IPS-20b (cell line): ENCODE data around the gene FOXP4.
A peak's percentile ranks its signal among the peaks of the same experiment; 100 is the strongest.

Source experiments
- H3K27ac ChIP-seq: one replicate; pipeline ENCODE4 v1.5.1; 2013; ENCODE audit warnings: low read length
- H3K27me3 ChIP-seq: 2 replicates; pipeline ENCODE4 v1.6.1; 2013; ENCODE audit warnings: mild to moderate bottlenecking, low read length, inconsistent platforms; ENCODE audit not compliant: insufficient read depth
- H3K36me3 ChIP-seq: 2 replicates; pipeline ENCODE4 v1.6.1; 2013; ENCODE audit warnings: low read depth, mild to moderate bottlenecking, inconsistent platforms, low read length, moderate library complexity; ENCODE audit not compliant: insufficient read depth
- H3K4me1 ChIP-seq: 2 replicates; pipeline ENCODE4 v1.6.1; 2013; ENCODE audit warnings: mild to moderate bottlenecking, control low read depth, inconsistent platforms, low read length, moderate library complexity; ENCODE audit not compliant: insufficient read depth
- H3K4me3 ChIP-seq: 2 replicates; pipeline ENCODE4 v1.5.1; 2013; ENCODE audit warnings: mild to moderate bottlenecking, low read length, inconsistent platforms
- H3K9ac ChIP-seq: 2 replicates; pipeline ENCODE4 v1.6.1; 2013; ENCODE audit warnings: low read depth, mild to moderate bottlenecking, inconsistent platforms, low read length, moderate library complexity
- H3K9me3 ChIP-seq: 2 replicates; pipeline ENCODE4 v1.6.1; 2013; ENCODE audit warnings: mild to moderate bottlenecking, low read depth, low read length, inconsistent platforms; ENCODE audit not compliant: insufficient read depth

Gene FOXP4

DNA sequence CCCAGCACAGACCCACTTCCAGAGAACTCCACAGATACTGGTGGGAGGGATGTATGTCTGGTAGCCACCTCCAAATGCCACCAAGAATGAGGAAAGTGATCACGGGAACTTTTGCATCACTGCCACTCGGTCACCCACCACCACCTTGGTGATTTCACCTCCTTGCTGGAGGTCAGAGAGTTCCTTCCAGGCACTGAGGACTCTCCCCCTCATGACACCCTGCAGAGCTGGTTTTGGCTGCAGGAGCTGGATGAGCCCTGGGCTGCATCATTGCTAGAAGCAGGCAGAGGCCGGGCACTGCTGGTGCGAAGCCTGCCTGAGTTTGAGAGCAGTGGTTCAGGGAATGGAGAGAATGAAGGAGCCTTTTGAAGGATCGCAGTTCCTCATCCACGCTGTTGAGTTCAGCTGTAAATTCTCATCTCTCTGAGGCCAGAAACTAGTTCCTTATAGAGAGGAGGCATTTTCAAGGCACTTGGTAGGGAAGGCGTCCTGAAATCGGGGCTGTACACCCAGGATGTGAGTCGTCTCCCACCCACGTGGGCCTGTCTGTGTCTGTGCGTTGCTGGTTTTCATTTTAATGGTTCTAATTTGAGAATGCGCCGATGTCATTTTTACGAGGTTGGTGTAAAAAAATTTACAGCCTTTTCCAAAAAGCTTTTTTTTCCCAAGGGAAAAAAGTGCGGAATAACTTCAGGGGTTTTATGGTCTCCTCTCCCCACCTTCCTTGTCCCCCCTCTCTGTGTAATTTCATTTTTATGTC lies 25.0 kb downstream of the FOXP4 start:
- H3K4me1 ChIP-seq: peaks cover 37% of the 10 kb centered on the region
- H3K27me3 ChIP-seq: no peaks in the 10 kb centered on the region
- no peaks in the 10 kb centered on the region for H3K9me3 ChIP-seq
- peak overlapping the region; percentile 42; the same call in 1 of the 2 replicates for H3K9ac ChIP-seq
- H3K4me3 ChIP-seq: no peak overlapping the region
- H3K36me3 ChIP-seq: peaks cover 21% of the 10 kb centered on the region; the same call in 1 of the 2 replicates
- no peak overlapping the region for H3K27ac ChIP-seq

DNA sequence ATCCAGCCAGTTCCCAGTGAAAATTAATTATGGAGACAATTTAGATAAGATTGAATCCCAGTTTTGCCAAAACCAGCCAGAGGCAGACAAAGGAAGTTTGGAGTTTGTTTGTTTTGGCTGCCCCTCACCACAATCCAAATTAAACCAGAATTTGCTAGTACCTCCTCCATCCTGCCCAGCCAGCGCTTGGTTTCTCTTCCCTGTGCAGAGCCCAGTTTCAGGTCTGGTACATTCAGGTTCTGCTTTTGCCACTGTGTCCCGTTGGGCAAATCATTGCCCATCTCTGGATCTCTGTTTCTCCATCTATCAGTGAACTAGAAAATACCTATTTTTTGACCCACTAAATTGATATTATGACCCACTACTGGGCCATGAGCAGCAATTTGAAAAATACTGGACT lies 26.4 kb downstream of the FOXP4 start:
- H3K4me1 ChIP-seq: peaks cover 51% of the 10 kb centered on the region
- H3K36me3 ChIP-seq: peaks cover 7% of the 10 kb centered on the region; the same call in 1 of the 2 replicates
- no peaks in the 10 kb centered on the region for H3K27me3 ChIP-seq
- H3K9me3 ChIP-seq: no peaks in the 10 kb centered on the region
- no peak overlapping the region for H3K4me3 ChIP-seq
- H3K27ac ChIP-seq: no peak overlapping the region
- no peak overlapping the region; the same call in 1 of the 2 replicates for H3K9ac ChIP-seq

DNA sequence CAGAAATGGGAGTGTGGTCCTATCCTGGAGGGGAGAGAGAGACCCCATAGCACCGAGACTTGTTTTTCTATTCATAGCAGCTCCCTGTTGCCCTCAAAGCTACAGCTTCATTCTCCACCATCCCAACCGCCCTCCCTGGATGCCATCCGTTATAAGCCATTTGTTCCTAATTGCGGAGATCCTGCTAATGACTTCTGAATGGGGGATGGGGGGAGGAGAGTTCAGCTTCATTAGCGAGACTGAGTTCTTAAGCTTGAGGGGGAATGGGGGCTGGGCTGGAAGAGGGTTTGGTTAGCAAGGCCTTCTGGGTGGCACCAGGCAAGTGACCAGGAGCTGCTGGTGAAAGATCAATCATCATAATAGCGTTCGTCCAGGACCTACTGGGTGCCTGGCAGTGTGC lies 27.1 kb downstream of the FOXP4 start:
- Histone ChIP-seq H3K27ac (no peak overlapping the region), H3K9ac (no peak overlapping the region), H3K9me3 (no peaks in the 10 kb centered on the region), H3K36me3 (peaks cover under 1% of the 10 kb centered on the region; the same call in 1 of the 2 replicates), H3K27me3 (no peaks in the 10 kb centered on the region), H3K4me3 (no peak overlapping the region), H3K4me1 (peaks cover 58% of the 10 kb centered on the region)

DNA sequence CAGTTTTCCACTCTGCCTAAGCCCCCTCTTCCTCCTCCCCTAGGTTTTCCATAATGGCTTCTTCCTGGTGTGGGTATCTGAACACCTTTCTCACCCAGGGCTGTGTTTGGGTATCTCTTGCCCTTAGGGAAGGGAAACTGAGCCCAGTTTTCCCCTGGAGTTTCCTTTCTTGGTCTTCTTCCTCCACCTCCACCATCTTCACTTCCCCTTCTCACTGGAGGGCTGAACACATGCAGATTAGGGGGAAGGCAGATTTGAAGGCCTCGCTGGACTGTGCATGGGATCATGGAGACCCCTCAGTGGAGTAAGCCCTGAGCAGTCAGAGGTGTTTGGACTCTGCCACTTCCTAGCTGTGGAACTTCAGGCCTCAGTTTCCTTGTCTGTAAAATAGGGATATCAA lies 27.8 kb downstream of the FOXP4 start:
- Histone ChIP-seq H3K4me3 (no peak overlapping the region), H3K27ac (no peak overlapping the region), H3K27me3 (no peaks in the 10 kb centered on the region), H3K9ac (no peak overlapping the region), H3K4me1 (peaks cover 56% of the 10 kb centered on the region; the same call in 1 of the 2 replicates), H3K9me3 (no peaks in the 10 kb centered on the region), H3K36me3 (no peaks in the 10 kb centered on the region)

DNA sequence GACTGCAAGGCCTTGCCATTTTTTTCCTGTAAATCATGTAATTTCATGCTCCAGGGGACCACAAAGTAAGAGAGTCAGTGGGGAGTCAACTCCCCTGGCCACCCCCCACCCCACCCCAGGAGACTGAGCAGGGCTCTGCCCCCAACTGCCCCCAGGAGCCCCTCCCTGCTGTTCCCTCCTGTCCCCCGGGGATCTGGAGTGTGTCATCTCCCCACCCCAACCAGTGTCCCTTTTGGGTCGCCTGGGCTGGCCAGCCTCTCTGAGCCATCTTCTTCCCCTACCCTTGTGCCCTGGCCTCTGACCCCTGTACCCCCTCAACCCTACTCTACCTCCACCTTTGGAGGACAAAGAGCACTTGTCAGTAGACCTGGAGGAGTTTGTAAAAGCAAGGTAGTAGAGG lies 29.4 kb downstream of the FOXP4 start:
- no peaks in the 10 kb centered on the region for H3K9me3 ChIP-seq
- H3K4me3 ChIP-seq: no peak overlapping the region
- H3K36me3 ChIP-seq: no peaks in the 10 kb centered on the region
- peaks cover 49% of the 10 kb centered on the region for H3K4me1 ChIP-seq
- no peak overlapping the region for H3K9ac ChIP-seq
- no peak overlapping the region for H3K27ac ChIP-seq
- H3K27me3 ChIP-seq: no peaks in the 10 kb centered on the region

DNA sequence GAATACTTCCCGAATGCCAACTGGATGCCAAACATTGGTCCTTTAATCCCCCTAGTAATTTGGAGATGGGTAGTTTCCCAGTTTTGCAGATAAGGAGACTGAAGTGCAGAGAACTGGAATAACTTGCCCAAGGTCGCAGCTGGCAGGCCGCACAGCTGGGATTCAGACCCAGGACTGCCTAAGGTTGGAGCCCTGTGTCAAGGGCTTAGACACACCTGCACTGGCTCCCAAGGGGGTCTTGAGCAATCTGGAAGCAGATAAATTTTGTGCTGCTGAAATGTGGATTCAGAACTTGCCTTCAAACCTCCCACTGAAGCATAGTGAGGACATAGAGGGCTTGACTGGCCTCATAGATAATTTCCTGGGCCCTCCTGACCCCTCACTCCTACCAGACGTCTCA lies 30.5 kb downstream of the FOXP4 start:
- Histone ChIP-seq H3K27ac (no peak overlapping the region), H3K4me3 (no peak overlapping the region), H3K27me3 (no peaks in the 10 kb centered on the region), H3K9me3 (no peaks in the 10 kb centered on the region), H3K36me3 (no peaks in the 10 kb centered on the region), H3K4me1 (peaks cover 38% of the 10 kb centered on the region), H3K9ac (peak overlapping the region; percentile 77; the same call in 1 of the 2 replicates)

DNA sequence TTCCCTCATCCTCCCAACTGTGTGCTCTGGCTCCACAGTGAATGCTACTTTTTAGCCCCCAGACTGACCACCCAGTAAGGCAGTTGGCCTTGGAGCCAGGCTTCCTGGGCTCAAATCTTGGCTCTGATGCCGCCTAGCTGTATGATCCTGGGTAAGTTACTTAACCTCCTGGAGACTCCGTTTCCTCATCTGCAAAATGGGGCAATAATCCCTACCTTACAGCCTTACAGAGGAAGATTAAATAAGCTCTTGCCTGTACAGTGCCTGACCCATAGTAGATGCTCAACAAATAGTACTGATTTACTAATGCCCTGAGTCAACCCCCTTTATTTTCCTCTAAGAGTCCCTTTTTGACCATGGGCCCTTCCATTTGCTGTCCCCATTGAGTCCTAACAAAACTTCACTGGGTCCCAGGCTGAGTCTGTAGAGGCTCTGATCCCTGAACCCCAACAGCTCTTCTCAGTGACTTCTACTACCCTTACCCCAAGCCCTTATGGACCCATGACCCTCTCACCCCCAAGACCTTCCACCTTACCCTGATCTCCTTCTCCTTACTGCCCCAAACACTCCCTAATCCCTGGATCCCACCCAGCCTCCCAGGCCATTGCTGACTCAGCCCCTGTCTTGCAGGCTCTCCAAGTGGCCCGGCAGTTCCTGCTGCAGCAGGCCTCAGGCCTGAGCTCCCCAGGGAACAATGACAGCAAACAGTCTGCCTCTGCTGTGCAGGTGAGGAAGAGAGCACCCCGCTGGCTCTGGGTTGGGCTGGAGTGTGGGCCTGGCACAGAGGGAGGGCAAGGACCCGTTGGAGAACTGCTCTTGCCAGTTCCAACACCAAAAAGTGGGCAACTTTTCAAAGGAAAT lies 31.4 kb downstream of the FOXP4 start:
- Histone ChIP-seq H3K9ac (peak overlapping the region; percentile 77; the same call in 1 of the 2 replicates), H3K27ac (peak overlapping the region; percentile 64), H3K27me3 (no peaks in the 10 kb centered on the region), H3K4me1 (peaks cover 34% of the 10 kb centered on the region), H3K4me3 (peak overlapping the region; percentile 56), H3K9me3 (no peaks in the 10 kb centered on the region), H3K36me3 (no peaks in the 10 kb centered on the region)

DNA sequence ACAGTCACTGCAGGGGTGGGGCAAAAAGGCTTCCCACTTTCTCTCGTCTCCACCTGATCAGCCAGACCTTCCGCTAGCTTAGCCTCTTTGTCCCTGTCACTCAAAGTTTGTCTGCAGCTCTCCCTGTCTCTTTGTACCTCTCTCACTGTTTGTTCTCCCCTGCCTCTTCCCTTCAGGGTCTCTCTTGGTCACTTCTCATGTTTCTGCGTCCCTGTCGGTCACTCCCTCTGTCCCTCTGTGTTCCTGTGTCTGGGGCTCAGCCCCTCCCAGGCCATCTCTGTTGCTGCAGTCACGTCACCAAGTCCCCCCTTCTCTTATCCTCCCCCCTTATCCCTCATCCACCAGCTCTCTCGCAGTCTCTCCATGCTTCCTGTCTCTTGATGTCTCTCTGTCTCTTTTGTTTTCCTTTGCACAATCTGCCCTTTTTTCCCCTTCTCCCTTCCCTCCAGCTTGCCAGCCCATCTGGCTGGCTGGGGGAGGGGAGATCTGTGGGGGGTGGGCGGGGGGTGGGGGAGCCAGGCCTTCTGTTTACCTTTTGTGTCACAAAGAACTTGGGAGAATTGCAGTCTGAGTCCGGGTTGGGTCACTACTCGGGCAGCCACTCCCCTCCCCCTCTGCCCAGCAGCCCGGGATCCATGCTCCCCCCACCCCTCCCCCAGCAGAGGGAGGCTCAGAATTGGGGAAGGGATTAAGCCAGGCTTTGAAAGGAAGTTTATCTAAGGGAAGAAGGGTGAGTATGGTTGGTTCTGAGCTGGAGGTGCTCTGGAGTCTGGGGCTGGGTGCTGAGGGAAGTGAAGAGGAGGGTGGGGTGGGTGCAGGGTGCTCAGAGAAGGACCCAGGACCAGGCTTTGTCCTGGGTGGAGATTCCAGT lies 32.3 kb downstream of the FOXP4 start:
- peak overlapping the region; percentile 86 for H3K27ac ChIP-seq
- H3K27me3 ChIP-seq: no peaks in the 10 kb centered on the region
- no peaks in the 10 kb centered on the region for H3K9me3 ChIP-seq
- peak overlapping the region; percentile 61 for H3K4me3 ChIP-seq
- peak overlapping the region; percentile 81; the same call in 1 of the 2 replicates for H3K9ac ChIP-seq
- no peaks in the 10 kb centered on the region for H3K36me3 ChIP-seq
- H3K4me1 ChIP-seq: peaks cover 31% of the 10 kb centered on the region

DNA sequence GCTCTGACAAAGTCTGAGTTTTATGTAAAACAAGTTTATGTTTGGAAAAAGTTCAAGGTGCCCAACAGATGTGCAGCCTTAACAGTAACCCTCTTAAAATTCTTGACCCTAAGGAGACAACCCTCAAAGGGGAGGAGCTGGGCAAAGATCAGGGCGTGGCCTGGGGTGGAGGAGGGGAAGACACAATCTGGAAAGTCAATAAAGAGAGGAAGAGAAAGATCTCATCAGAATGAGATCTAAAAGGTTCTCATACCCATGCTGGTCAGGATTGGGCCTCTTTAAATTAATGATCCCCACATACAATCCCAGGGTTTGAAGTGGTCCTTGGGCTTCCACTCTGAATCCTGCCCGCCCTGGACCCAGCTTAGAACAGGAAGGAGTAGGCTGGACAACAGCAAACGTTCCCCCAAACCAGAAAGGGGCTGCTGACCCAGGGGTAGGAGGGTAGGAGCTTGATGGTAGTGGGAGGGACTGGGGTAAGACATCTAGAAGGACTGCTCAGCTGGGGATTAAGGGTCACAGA lies 33.0 kb downstream of the FOXP4 start:
- H3K9me3 ChIP-seq: no peaks in the 10 kb centered on the region
- H3K4me1 ChIP-seq: peaks cover 31% of the 10 kb centered on the region
- peak overlapping the region; percentile 86 for H3K27ac ChIP-seq
- no peaks in the 10 kb centered on the region for H3K36me3 ChIP-seq
- peak overlapping the region; percentile 81; the same call in 1 of the 2 replicates for H3K9ac ChIP-seq
- peak overlapping the region; percentile 61 for H3K4me3 ChIP-seq
- no peaks in the 10 kb centered on the region for H3K27me3 ChIP-seq

DNA sequence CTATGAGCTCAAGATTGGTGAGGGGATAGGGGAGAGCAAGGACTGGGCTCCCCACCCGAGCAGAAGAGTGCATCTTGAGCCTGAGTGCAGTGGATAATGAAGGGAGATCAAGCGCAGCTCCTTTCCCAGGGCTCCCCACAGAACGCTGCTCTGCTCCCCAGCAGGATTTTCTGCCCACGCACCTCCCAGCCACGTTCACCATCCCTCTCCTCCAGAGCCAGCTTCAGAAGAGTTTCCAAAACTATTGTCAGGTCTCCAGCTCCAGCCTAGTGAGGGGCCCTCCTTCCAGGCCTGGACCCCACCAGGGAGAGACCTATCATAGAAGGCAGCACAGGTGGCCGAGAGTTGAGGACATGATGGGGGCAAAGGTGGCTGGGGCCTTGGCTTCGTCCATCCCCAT lies 34.5 kb downstream of the FOXP4 start:
- Histone ChIP-seq H3K9me3 (no peaks in the 10 kb centered on the region), H3K4me1 (peaks cover 31% of the 10 kb centered on the region), H3K27me3 (no peaks in the 10 kb centered on the region), H3K9ac (no peak overlapping the region), H3K4me3 (no peak overlapping the region), H3K27ac (no peak overlapping the region), H3K36me3 (no peaks in the 10 kb centered on the region)
